Measurements from ENCODE around the gene SEMA5B.

GRCh38 chr3:122862381-122862780, 165.2 kb downstream of the SEMA5B start:
- no peak for TF ChIP-seq EZH2 (IDR thresholded peaks at IDR 0.05; ENCODE audit: borderline replicate concordance, insufficient read depth, low read length, poor library complexity, severe bottlenecking)
- TF ChIP-seq, protein P1, sequence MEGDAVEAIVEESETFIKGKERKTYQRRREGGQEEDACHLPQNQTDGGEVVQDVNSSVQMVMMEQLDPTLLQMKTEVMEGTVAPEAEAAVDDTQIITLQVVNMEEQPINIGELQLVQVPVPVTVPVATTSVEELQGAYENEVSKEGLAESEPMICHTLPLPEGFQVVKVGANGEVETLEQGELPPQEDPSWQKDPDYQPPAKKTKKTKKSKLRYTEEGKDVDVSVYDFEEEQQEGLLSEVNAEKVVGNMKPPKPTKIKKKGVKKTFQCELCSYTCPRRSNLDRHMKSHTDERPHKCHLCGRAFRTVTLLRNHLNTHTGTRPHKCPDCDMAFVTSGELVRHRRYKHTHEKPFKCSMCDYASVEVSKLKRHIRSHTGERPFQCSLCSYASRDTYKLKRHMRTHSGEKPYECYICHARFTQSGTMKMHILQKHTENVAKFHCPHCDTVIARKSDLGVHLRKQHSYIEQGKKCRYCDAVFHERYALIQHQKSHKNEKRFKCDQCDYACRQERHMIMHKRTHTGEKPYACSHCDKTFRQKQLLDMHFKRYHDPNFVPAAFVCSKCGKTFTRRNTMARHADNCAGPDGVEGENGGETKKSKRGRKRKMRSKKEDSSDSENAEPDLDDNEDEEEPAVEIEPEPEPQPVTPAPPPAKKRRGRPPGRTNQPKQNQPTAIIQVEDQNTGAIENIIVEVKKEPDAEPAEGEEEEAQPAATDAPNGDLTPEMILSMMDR (IDR thresholded peaks at IDR 0.05; ENCODE audit: poor library complexity, severe bottlenecking), result no peak
- no peak for TF ChIP-seq POLR2AphosphoS5 (IDR thresholded peaks at IDR 0.05)
- TF ChIP-seq TAF1 (IDR thresholded peaks at IDR 0.05; ENCODE audit: low read depth), result no peak
- no peak for TF ChIP-seq MXI1 (conservative IDR thresholded peaks at IDR 0.05; ENCODE audit: poor library complexity, severe bottlenecking)
- TF ChIP-seq, protein P2, sequence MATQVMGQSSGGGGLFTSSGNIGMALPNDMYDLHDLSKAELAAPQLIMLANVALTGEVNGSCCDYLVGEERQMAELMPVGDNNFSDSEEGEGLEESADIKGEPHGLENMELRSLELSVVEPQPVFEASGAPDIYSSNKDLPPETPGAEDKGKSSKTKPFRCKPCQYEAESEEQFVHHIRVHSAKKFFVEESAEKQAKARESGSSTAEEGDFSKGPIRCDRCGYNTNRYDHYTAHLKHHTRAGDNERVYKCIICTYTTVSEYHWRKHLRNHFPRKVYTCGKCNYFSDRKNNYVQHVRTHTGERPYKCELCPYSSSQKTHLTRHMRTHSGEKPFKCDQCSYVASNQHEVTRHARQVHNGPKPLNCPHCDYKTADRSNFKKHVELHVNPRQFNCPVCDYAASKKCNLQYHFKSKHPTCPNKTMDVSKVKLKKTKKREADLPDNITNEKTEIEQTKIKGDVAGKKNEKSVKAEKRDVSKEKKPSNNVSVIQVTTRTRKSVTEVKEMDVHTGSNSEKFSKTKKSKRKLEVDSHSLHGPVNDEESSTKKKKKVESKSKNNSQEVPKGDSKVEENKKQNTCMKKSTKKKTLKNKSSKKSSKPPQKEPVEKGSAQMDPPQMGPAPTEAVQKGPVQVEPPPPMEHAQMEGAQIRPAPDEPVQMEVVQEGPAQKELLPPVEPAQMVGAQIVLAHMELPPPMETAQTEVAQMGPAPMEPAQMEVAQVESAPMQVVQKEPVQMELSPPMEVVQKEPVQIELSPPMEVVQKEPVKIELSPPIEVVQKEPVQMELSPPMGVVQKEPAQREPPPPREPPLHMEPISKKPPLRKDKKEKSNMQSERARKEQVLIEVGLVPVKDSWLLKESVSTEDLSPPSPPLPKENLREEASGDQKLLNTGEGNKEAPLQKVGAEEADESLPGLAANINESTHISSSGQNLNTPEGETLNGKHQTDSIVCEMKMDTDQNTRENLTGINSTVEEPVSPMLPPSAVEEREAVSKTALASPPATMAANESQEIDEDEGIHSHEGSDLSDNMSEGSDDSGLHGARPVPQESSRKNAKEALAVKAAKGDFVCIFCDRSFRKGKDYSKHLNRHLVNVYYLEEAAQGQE (IDR thresholded peaks at IDR 0.05; ENCODE audit: borderline replicate concordance), result no peak
- TF ChIP-seq SMC3 (conservative IDR thresholded peaks at IDR 0.05; ENCODE audit: poor library complexity), result no peak
- TF ChIP-seq EP300 (conservative IDR thresholded peaks at IDR 0.05; ENCODE audit: poor library complexity, severe bottlenecking), result no peak
- TF ChIP-seq RAD21 (conservative IDR thresholded peaks at IDR 0.05), result no peak
